ENCODE data around the gene TNFAIP3.

DNA sequence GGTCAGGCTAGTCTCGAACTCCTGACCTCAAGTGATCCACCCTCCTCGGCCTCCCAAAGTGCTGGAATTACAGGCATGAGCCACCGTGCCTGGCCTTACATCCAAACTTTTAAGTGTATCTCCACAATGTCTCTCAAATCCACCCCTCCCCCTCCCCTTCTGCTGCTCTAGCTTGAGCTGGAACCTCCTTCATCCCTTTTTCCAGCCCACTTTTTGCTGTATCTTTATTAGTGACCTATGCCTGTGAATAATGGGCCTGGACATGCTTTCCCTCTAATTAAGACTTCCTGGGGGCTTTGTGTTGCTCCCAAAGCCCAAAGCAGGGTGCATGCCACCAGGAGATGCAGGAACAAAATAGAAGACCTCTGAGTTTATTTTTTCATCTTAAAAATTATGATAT, 26.1 kb downstream of the TNFAIP3 start:
- TF ChIP-seq POLR2A (IDR thresholded peaks at IDR 0.05) (no peak), POLR2AphosphoS5 (IDR thresholded peaks at IDR 0.05) (no peak), EP300 (IDR thresholded peaks at IDR 0.05) (no peak)
- TF ChIP-seq, protein P1, sequence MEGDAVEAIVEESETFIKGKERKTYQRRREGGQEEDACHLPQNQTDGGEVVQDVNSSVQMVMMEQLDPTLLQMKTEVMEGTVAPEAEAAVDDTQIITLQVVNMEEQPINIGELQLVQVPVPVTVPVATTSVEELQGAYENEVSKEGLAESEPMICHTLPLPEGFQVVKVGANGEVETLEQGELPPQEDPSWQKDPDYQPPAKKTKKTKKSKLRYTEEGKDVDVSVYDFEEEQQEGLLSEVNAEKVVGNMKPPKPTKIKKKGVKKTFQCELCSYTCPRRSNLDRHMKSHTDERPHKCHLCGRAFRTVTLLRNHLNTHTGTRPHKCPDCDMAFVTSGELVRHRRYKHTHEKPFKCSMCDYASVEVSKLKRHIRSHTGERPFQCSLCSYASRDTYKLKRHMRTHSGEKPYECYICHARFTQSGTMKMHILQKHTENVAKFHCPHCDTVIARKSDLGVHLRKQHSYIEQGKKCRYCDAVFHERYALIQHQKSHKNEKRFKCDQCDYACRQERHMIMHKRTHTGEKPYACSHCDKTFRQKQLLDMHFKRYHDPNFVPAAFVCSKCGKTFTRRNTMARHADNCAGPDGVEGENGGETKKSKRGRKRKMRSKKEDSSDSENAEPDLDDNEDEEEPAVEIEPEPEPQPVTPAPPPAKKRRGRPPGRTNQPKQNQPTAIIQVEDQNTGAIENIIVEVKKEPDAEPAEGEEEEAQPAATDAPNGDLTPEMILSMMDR (IDR thresholded peaks at IDR 0.05), result no peak

Measured in stomach (tissue), 4 donors.